ENCODE data around the gene PCED1B.

- no peak for TF ChIP-seq CTCF (optimal IDR thresholded peaks at IDR 0.05 in 1 of 3, IDR thresholded peaks at IDR 0.05 in 1 of 3, conservative IDR thresholded peaks at IDR 0.05 in 1 of 3; ENCODE audit: extremely low read depth in 1 of 3, insufficient read depth in 2 of 3, low read length in 3 of 3)
- TF ChIP-seq EZH2 (IDR thresholded peaks at IDR 0.05; ENCODE audit: low read length), result no peak
These were observed 112.6 kb downstream of the PCED1B start for GRCh38 chr12:47192051-47192450.

Measured in keratinocyte (primary cell).